HG03103 (cell line): ENCODE results near the gene TIMP1.

ENCODE experiments used
- ATAC-seq: cut with Tn5 transposase; IDR thresholded peaks from one replicate; pipeline ENCODE4 v1.9.1; 2021; ENCODE audit warnings: low read depth; ENCODE audit not compliant: unreplicated experiment

TIMP1 gene

GRCh38 chrX:47632666-47633065 is 50.4 kb downstream of the TIMP1 start:
- no peak for ATAC-seq

GRCh38 chrX:47633689-47634590 is 51.7 kb downstream of the TIMP1 start:
- no peak for ATAC-seq

- no peak for ATAC-seq
These were observed 52.8 kb downstream of the TIMP1 start for GRCh38 chrX:47634871-47635575.
